Activated CD4-positive, alpha-beta T cell treated with anti-CD3 and anti-CD28 coated beads for 36 hours (primary cell): ENCODE data around the gene PRDM16. TPM values are rescaled to one million over a fixed set of nuclear protein-coding genes. Genes with fewer than 3 reads are reported as not detected.

Experiments used
- ATAC-seq: fragments of 200-7000 bp; cut with Tn5 transposase; one replicate; pipeline ENCODE4 v1.10.0; 2021; ENCODE audit warnings: mild to moderate bottlenecking, moderate library complexity
- CTCF ChIA-PET: fragments of 350-600 bp; sonication (Branson Sonifier 250); formaldehyde crosslinking; loops from one replicate; lab custom pipeline; 2021; ENCODE audit warnings: antibody characterized with exemption; lab: Charles Lee
- POLR2A ChIA-PET: fragments of 350-600 bp; sonication (Branson Sonifier 250); formaldehyde crosslinking; loops from one replicate; lab custom pipeline; 2021; ENCODE audit warnings: antibody characterized with exemption, inconsistent platforms; lab: Charles Lee
- DNase-seq: peaks from one replicate; pipeline ENCODE4 v3.0.0-alpha.2; 2020
- H3K27ac Mint-ChIP-seq: one replicate; pipeline ENCODE4 v1.8.0; 2021; ENCODE audit warnings: mixed read lengths
- H3K27me3 Mint-ChIP-seq: one replicate; pipeline ENCODE4 v1.8.0; 2021; ENCODE audit warnings: mixed read lengths
- H3K36me3 Mint-ChIP-seq: one replicate; pipeline ENCODE4 v1.8.0; 2021; ENCODE audit warnings: low read depth, mixed read lengths
- H3K4me1 Mint-ChIP-seq: one replicate; pipeline ENCODE4 v1.8.0; 2021; ENCODE audit warnings: mixed read lengths
- H3K4me3 Mint-ChIP-seq: one replicate; pipeline ENCODE4 v1.8.0; 2021; ENCODE audit warnings: mild to moderate bottlenecking, moderate library complexity, mixed read lengths
- H3K9me3 Mint-ChIP-seq: one replicate; pipeline ENCODE4 v1.8.0; 2021; ENCODE audit warnings: low read depth, mixed read lengths
- intact Hi-C, 2 experiments: fragments of 100-400 bp; cut with DNase I in 1 of 2; cut with micrococcal nuclease in 1 of 2; formaldehyde crosslinking; loops; one replicate each; pipeline versions ENCODE4 v1.14.2 to v1.15.1; 2022 to 2024; cut with DNase I, micrococcal nuclease
- total RNA-seq, 2 experiments: library from RNA; stranded (reverse); gene quantifications; one replicate each; pipeline ENCODE4 v1.2.3, GENCODE V29; 2021

The PRDM16 gene
- total RNA-seq, 2 experiments from 2014 or later, result 0.32 TPM; not detected in 1

- H3K36me3 Mint-ChIP-seq, result no peaks in the 10 kb centered on the region
- H3K4me3 Mint-ChIP-seq, result no peak overlapping the region
- DNase-seq, result no peak
- no peaks in the 10 kb centered on the region for H3K9me3 Mint-ChIP-seq
- POLR2A ChIA-PET, result no interaction called here
- H3K27ac Mint-ChIP-seq, result no peak overlapping the region
- CTCF ChIA-PET, result no interaction called here
- no peaks in the 10 kb centered on the region for H3K27me3 Mint-ChIP-seq
- H3K4me1 Mint-ChIP-seq, result no peaks in the 10 kb centered on the region
- intact Hi-C loops, result no loop called here
- ATAC-seq, result no peak
These were observed 332.7 kb downstream of the PRDM16 start for GRCh38 chr1:3401585-3402257.

GRCh38 chr1:3402258-3403010 lies 333.4 kb downstream of the PRDM16 start:
- DNase-seq (no peak), ATAC-seq (no peak)
- no peaks in the 10 kb centered on the region for H3K9me3 Mint-ChIP-seq
- CTCF ChIA-PET, result no interaction called here
- H3K4me3 Mint-ChIP-seq, result no peak overlapping the region
- POLR2A ChIA-PET, result no interaction called here
- no peaks in the 10 kb centered on the region for H3K4me1 Mint-ChIP-seq
- no peak overlapping the region for H3K27ac Mint-ChIP-seq
- H3K36me3 Mint-ChIP-seq, result no peaks in the 10 kb centered on the region
- no peaks in the 10 kb centered on the region for H3K27me3 Mint-ChIP-seq
- intact Hi-C loops, result no loop called here

GRCh38 chr1:3403011-3403345 lies 334.0 kb downstream of the PRDM16 start:
- Mint-ChIP-seq H3K27ac (no peak overlapping the region), H3K9me3 (no peaks in the 10 kb centered on the region), H3K4me1 (no peaks in the 10 kb centered on the region), H3K4me3 (no peak overlapping the region), H3K27me3 (no peaks in the 10 kb centered on the region), H3K36me3 (no peaks in the 10 kb centered on the region)
- ChIA-PET CTCF (no interaction called here), POLR2A (no interaction called here)
- intact Hi-C loops, result no loop called here
- no peak for DNase-seq
- no peak for ATAC-seq

GRCh38 chr1:3403388-3404231 lies 334.6 kb downstream of the PRDM16 start:
- H3K36me3 Mint-ChIP-seq, result no peaks in the 10 kb centered on the region
- ChIA-PET POLR2A (interaction anchor here (0.6 kb wide), 1 partner anchor 16 kb away, joined by 3 read pairs; no protein-coding TSS in a partner anchor), CTCF (no interaction called here)
- intact Hi-C loops, result no loop called here
- H3K4me3 Mint-ChIP-seq, result no peak overlapping the region
- DNase-seq (no peak), ATAC-seq (no peak)
- no peaks in the 10 kb centered on the region for H3K9me3 Mint-ChIP-seq
- H3K27me3 Mint-ChIP-seq, result no peaks in the 10 kb centered on the region
- no peak overlapping the region for H3K27ac Mint-ChIP-seq
- H3K4me1 Mint-ChIP-seq, result no peaks in the 10 kb centered on the region

GRCh38 chr1:3404301-3404700 lies 335.3 kb downstream of the PRDM16 start:
- no peaks in the 10 kb centered on the region for H3K4me1 Mint-ChIP-seq
- no peaks in the 10 kb centered on the region for H3K36me3 Mint-ChIP-seq
- no peaks in the 10 kb centered on the region for H3K27me3 Mint-ChIP-seq
- ATAC-seq (no peak), DNase-seq (no peak)
- H3K27ac Mint-ChIP-seq, result no peak overlapping the region
- no peaks in the 10 kb centered on the region for H3K9me3 Mint-ChIP-seq
- H3K4me3 Mint-ChIP-seq, result no peak overlapping the region
- ChIA-PET POLR2A (interaction anchor here (0.6 kb wide), 1 partner anchor 16 kb away, joined by 3 read pairs; no protein-coding TSS in a partner anchor), CTCF (no interaction called here)
- intact Hi-C loops, result no loop called here

- intact Hi-C loops, result no loop called here
- no peaks in the 10 kb centered on the region for H3K27me3 Mint-ChIP-seq
- no peaks in the 10 kb centered on the region for H3K4me1 Mint-ChIP-seq
- no peaks in the 10 kb centered on the region for H3K36me3 Mint-ChIP-seq
- H3K27ac Mint-ChIP-seq, result no peak overlapping the region
- no peaks in the 10 kb centered on the region for H3K9me3 Mint-ChIP-seq
- ChIA-PET POLR2A (no interaction called here), CTCF (no interaction called here)
- H3K4me3 Mint-ChIP-seq, result no peak overlapping the region
- ATAC-seq, result no peak
- no peak for DNase-seq
These were observed 335.8 kb downstream of the PRDM16 start for GRCh38 chr1:3404801-3405200.

GRCh38 chr1:3405491-3405890 lies 336.5 kb downstream of the PRDM16 start:
- no peaks in the 10 kb centered on the region for H3K4me1 Mint-ChIP-seq
- no peak for ATAC-seq
- POLR2A ChIA-PET, result no interaction called here
- no peaks in the 10 kb centered on the region for H3K36me3 Mint-ChIP-seq
- H3K27ac Mint-ChIP-seq, result no peak overlapping the region
- no peak overlapping the region for H3K4me3 Mint-ChIP-seq
- no peaks in the 10 kb centered on the region for H3K27me3 Mint-ChIP-seq
- intact Hi-C loops, result no loop called here
- CTCF ChIA-PET, result no interaction called here
- no peak for DNase-seq
- no peaks in the 10 kb centered on the region for H3K9me3 Mint-ChIP-seq

GRCh38 chr1:3405974-3406867 lies 337.2 kb downstream of the PRDM16 start:
- H3K27ac Mint-ChIP-seq, result no peak overlapping the region
- no peaks in the 10 kb centered on the region for H3K4me1 Mint-ChIP-seq
- no peaks in the 10 kb centered on the region for H3K9me3 Mint-ChIP-seq
- POLR2A ChIA-PET, result no interaction called here
- CTCF ChIA-PET, result no interaction called here
- no peaks in the 10 kb centered on the region for H3K36me3 Mint-ChIP-seq
- H3K4me3 Mint-ChIP-seq, result no peak overlapping the region
- DNase-seq, result no peak
- ATAC-seq, result no peak
- no peaks in the 10 kb centered on the region for H3K27me3 Mint-ChIP-seq
- intact Hi-C loops, result no loop called here

GRCh38 chr1:3407021-3407420 lies 338.0 kb downstream of the PRDM16 start:
- no peaks in the 10 kb centered on the region for H3K36me3 Mint-ChIP-seq
- no peaks in the 10 kb centered on the region for H3K27me3 Mint-ChIP-seq
- H3K4me3 Mint-ChIP-seq, result no peak overlapping the region
- ATAC-seq (no peak), DNase-seq (no peak)
- ChIA-PET POLR2A (no interaction called here), CTCF (no interaction called here)
- H3K27ac Mint-ChIP-seq, result no peak overlapping the region
- H3K9me3 Mint-ChIP-seq, result no peaks in the 10 kb centered on the region
- H3K4me1 Mint-ChIP-seq, result no peaks in the 10 kb centered on the region
- intact Hi-C loops, result no loop called here

GRCh38 chr1:3408751-3409266 lies 339.8 kb downstream of the PRDM16 start:
- Mint-ChIP-seq H3K4me1 (no peaks in the 10 kb centered on the region), H3K27ac (no peak overlapping the region), H3K27me3 (no peaks in the 10 kb centered on the region), H3K9me3 (no peaks in the 10 kb centered on the region), H3K4me3 (no peak overlapping the region), H3K36me3 (no peaks in the 10 kb centered on the region)
- POLR2A ChIA-PET, result no interaction called here
- intact Hi-C loops, result no loop called here
- CTCF ChIA-PET, result no interaction called here
- DNase-seq, result no peak
- ATAC-seq, result no peak
